ENCODE measurements around the gene MAL. TPM values are rescaled to one million over a fixed set of nuclear protein-coding genes. Genes with fewer than 3 reads are reported as not detected.

MAL gene
- total and polyA plus RNA-seq, 2 of the 8 experiments (the other 6 are each of a cell fraction or from before 2014, with no cell fraction given), result not detected

GRCh38 chr2:95061601-95062183 lies 36.2 kb downstream of the MAL start (continued):
- TF ChIP-seq CTCF (IDR thresholded peaks at IDR 0.05; ENCODE audit: control extremely low read depth in 1 of 3, insufficient read depth in 1 of 3, low read depth in 1 of 3, low read length in 3 of 3) (no peak), EZH2 (IDR thresholded peaks at IDR 0.05; ENCODE audit: low read depth, low read length, severe bottlenecking) (no peak), POLR2AphosphoS5 (IDR thresholded peaks at IDR 0.05; ENCODE audit: low read depth, low read length) (no peak), CTBP2 (IDR thresholded peaks at IDR 0.05; ENCODE audit: borderline replicate concordance, insufficient read depth, insufficient read length, low read length) (no peak), SRF (IDR thresholded peaks at IDR 0.05; ENCODE audit: low read depth, low read length) (no peak)

All from H1 (cell line).